K562 (cell line): Measurements from ENCODE around the gene KNCN. TPM values are rescaled to one million over a fixed set of nuclear protein-coding genes. Genes with fewer than 3 reads are reported as not detected.

ENCODE experiments used
- ATAC-seq: fragments of 200-7000 bp; cut with Tn5 transposase; 3 replicates; pipeline ENCODE4 v1.9.1; 2020; ENCODE audit warnings: moderate library complexity
- BruUV-seq: library from RNA; stranded (reverse); fragments of 400-500 nt; replicated peaks from 2 replicates; lab custom pipeline; 2021; lab: Mats Ljungman, UMichigan
- CTCF ChIA-PET: fragments of 300-600 bp; formaldehyde crosslinking; extraction: SDS; loops from one replicate; lab custom pipeline; 2021; ENCODE audit warnings: low intra/inter-chr PET ratio; lab: Yijun Ruan, JAX
- POLR2A ChIA-PET: fragments of 300-600, 350-650 bp; sonication (Branson Sonifier 250); formaldehyde crosslinking; extraction: SDS; loops from one replicate; lab custom pipeline; 2021; ENCODE audit warnings: antibody characterized with exemption, inconsistent platforms; lab: Yijun Ruan, JAX
- DNase-seq, 4 experiments: peaks; one replicate each; pipeline versions ENCODE4 v3.0.0 to v3.0.0-alpha.2; 2011 to 2018; ENCODE audit warnings: low spot score in 3 of 4, mixed read lengths in 3 of 4; ENCODE audit errors: extremely low read depth in 1 of 4
- FAIRE-seq: peaks from 2 replicates; lab custom pipeline; 2011; peaks lifted over from hg19 to GRCh38; lab: Jason Lieb, UNC
- H2AFZ ChIP-seq: 2 replicates; pipeline ENCODE4 v1.6.0; 2011; ENCODE audit warnings: low read depth, low read length, control low read depth, inconsistent platforms
- H3K27ac ChIP-seq: fragments of 200-600 bp; 3 replicates; pipeline ENCODE4 v1.8.0; 2011; ENCODE audit warnings: low read depth, mild to moderate bottlenecking, control low read depth, inconsistent platforms, low read length, moderate library complexity, mixed read lengths; ENCODE audit errors: extremely low read depth
- H3K27me3 ChIP-seq, 2 experiments: fragments of 300-600 bp in 1 of 2; 2 replicates in 1 of 2; 3 replicates in 1 of 2; pipeline versions ENCODE4 v1.6.0 to v1.8.0; 2011; ENCODE audit warnings: inconsistent platforms in 2 of 2, low read length in 2 of 2, mild to moderate bottlenecking in 1 of 2, mixed read lengths in 1 of 2, moderate library complexity in 1 of 2; ENCODE audit not compliant: control insufficient read depth in 2 of 2, insufficient read depth in 2 of 2
- H3K36me3 ChIP-seq: fragments of 300-600 bp; 3 replicates; pipeline ENCODE4 v1.8.0; 2011; ENCODE audit warnings: mild to moderate bottlenecking, low read length, inconsistent platforms; ENCODE audit not compliant: control insufficient read depth, insufficient read depth
- H3K4me1 ChIP-seq, 2 experiments: fragments of 200-600 bp in 1 of 2; replicated peaks in 1 of 2; 2 replicates in 1 of 2; 3 replicates in 1 of 2; pipeline versions ENCODE4 v1.5.1 to v1.8.0; 2011; ENCODE audit warnings: inconsistent platforms in 2 of 2, low read length in 2 of 2, mild to moderate bottlenecking in 1 of 2, mixed read lengths in 1 of 2, moderate library complexity in 1 of 2; ENCODE audit not compliant: control insufficient read depth in 2 of 2, insufficient read depth in 2 of 2
- H3K4me2 ChIP-seq: 2 replicates; pipeline ENCODE4 v1.6.1; 2011; ENCODE audit warnings: low read length, control low read depth, inconsistent platforms, mixed read lengths; ENCODE audit not compliant: insufficient read depth
- H3K4me3 ChIP-seq: fragments of 200-600 bp; sonication (generic), shearing (Covaris generic); 2 replicates; pipeline ENCODE4 v1.5.1; 2016; ENCODE audit warnings: control low read depth, inconsistent platforms
- H3K79me2 ChIP-seq: fragments of 200-600 bp; 3 replicates; pipeline ENCODE4 v1.8.0; 2011; ENCODE audit warnings: low read length, inconsistent platforms; ENCODE audit not compliant: control insufficient read depth, insufficient read depth
- H3K9ac ChIP-seq, 2 experiments: 2 replicates each; pipeline versions ENCODE4 v1.6.0 to v1.6.1; 2011; ENCODE audit warnings: low read depth in 2 of 2, low read length in 2 of 2, control low read depth in 1 of 2, inconsistent platforms in 1 of 2, mild to moderate bottlenecking in 1 of 2, mixed read lengths in 1 of 2; ENCODE audit not compliant: insufficient read depth in 1 of 2
- H3K9me1 ChIP-seq: one replicate; pipeline ENCODE4 v1.6.0; 2011; ENCODE audit warnings: inconsistent platforms, mild to moderate bottlenecking, low read length, moderate library complexity; ENCODE audit not compliant: control insufficient read depth, insufficient read depth
- H3K9me3 ChIP-seq: replicated peaks from 2 replicates; pipeline ENCODE4 v1.5.1; 2011; ENCODE audit warnings: low read depth, low read length, inconsistent platforms; ENCODE audit not compliant: control insufficient read depth, insufficient read depth
- H4K20me1 ChIP-seq: replicated peaks from 2 replicates; pipeline ENCODE4 v1.6.1; 2011; ENCODE audit warnings: low read length, inconsistent platforms, mixed read lengths; ENCODE audit not compliant: control insufficient read depth, insufficient read depth
- ELK3 ChIP-seq: fragments of 450-650 bp; formaldehyde crosslinking; IDR thresholded peaks from 2 replicates; pipeline ENCODE4 v1.4.0; 2020; ENCODE audit warnings: mild to moderate bottlenecking
- HBP1 ChIP-seq: fragments of 450-650 bp; formaldehyde crosslinking; IDR thresholded peaks from 2 replicates; pipeline ENCODE4 v1.4.0; 2022; ENCODE audit warnings: missing genetic modification characterization
- NKRF ChIP-seq: fragments of 450-650 bp; IDR thresholded peaks from 2 replicates; pipeline ENCODE4 v1.6.1; 2016; ENCODE audit warnings: borderline replicate concordance
- RBBP5 ChIP-seq: fragments of 200-600 bp; sonication (generic); IDR thresholded peaks from 2 replicates; pipeline ENCODE4 v1.6.1; 2012; ENCODE audit warnings: borderline replicate concordance, mild to moderate bottlenecking, low read length, control low read depth, inconsistent platforms; ENCODE audit not compliant: insufficient read depth, poor library complexity, severe bottlenecking
- RBM17 ChIP-seq: fragments of 200-400 bp; formaldehyde crosslinking; IDR thresholded peaks from 2 replicates; pipeline ENCODE4 v1.6.1; 2017; ENCODE audit warnings: low read depth, mild to moderate bottlenecking, low read length, borderline replicate concordance
- ZNF224 ChIP-seq: sonication (generic); formaldehyde crosslinking; IDR thresholded peaks from 2 replicates; pipeline ENCODE4 v1.8.0; 2022; ENCODE audit warnings: mild to moderate bottlenecking, missing genetic modification reagents
- WGBS: fragments of 100-300 bp; shearing (Covaris generic); methylation state at CpG from one replicate; pipeline ENCODE4 v1.1.6; 2016; ENCODE audit warnings: low coverage, mixed read lengths; ENCODE audit not compliant: insufficient coverage; ENCODE audit errors: missing lambda C conversion rate; 5-methylcytosine and 5-hydroxymethylcytosine counted together
- in situ Hi-C: fragments of 300-500 bp; cut with MboI; formaldehyde crosslinking; loops from 4 replicates; pipeline ENCODE4 v1.15.0; 2018; ENCODE audit warnings: inconsistent platforms, mixed read lengths
- intact Hi-C: fragments of 100-400 bp; cut with micrococcal nuclease; formaldehyde crosslinking; loops from 2 replicates; pipeline ENCODE4 v1.14.2; 2022
- polyA plus RNA-seq, 8 experiments: library from polyadenylated mRNA; depleted of rRNA in 4 of 8; stranded (reverse) in 5 of 8; unstranded in 3 of 8; fragments of >200 nt; fragmentation: Nextera tagmentation in 2 of 8; fragmentation: Illumina TruSeq in 1 of 8; extraction: Ambion mirVana in 2 of 8; extraction: Trizol in 1 of 8; gene quantifications; 2 replicates each; pipeline versions ENCODE4 v1.2.1 to v1.2.3, GENCODE V29; 2011 to 2014; ENCODE audit warnings: inconsistent platforms in 1 of 8, missing spikeins in 1 of 8
- total RNA-seq, 7 experiments: library from RNA; depleted of rRNA in 6 of 7; stranded (reverse); fragments of >200 nt in 6 of 7; fragmentation: Illumina TruSeq in 2 of 7; extraction: Trizol in 2 of 7; gene quantifications; 2 replicates each; pipeline versions ENCODE4 v1.2.1 to v1.2.3, GENCODE V29; 2011 to 2021; ENCODE audit warnings: low replicate concordance in 1 of 7

The KNCN gene
- total and polyA plus RNA-seq, 9 of the 15 experiments (the other 6 are each of a cell fraction or from before 2014, with no cell fraction given): not detected

GRCh38 chr1:46510341-46510997 lies 41.0 kb downstream of the KNCN start:
- intact Hi-C loops: no loop called here
- Histone ChIP-seq H2AFZ (no peak overlapping the region), H3K9me1 (no peaks in the 10 kb centered on the region), H3K4me1 (peaks cover 25 to 59% of the 10 kb centered on the region in 2 experiments; a peak in 4 of 5 replicates), H3K36me3 (no peaks in the 10 kb centered on the region), H3K27ac (no peak overlapping the region), H3K79me2 (no peaks in the 10 kb centered on the region), H4K20me1 (no peaks in the 10 kb centered on the region), H3K4me3 (no peak overlapping the region), H3K9ac (0 out of 4 replicates have a peak overlapping the region, but pooled peaks of 1 of the 2 experiments have one; percentile 12), H3K9me3 (no peaks in the 10 kb centered on the region), H3K4me2 (no peak overlapping the region), H3K27me3 (no peaks in the 10 kb centered on the region)
- DNase-seq (no peak), FAIRE-seq (no peak), ATAC-seq (no peak)
- BruUV-seq: no TSS peak
- ChIA-PET CTCF (no interaction called here), POLR2A (interaction anchor here (0.6 to 5.8 kb wide), 2 partner anchors 9 to 68 kb away, joined by 3 to 36 read pairs; no protein-coding TSS in a partner anchor)
- TF ChIP-seq ELK3: no peak
- TF ChIP-seq ZNF224 (CRISPR knock-in tag): 0 out of 2 replicates have a peak, but pooled peaks have one; percentile 50
- in situ Hi-C loops: no loop called here
- WGBS: 82% methylated on average over 19 of the region's 19 CpGs

- Histone ChIP-seq H3K4me3 (no peak overlapping the region), H3K9me1 (no peaks in the 10 kb centered on the region), H3K79me2 (no peaks in the 10 kb centered on the region), H3K9me3 (no peaks in the 10 kb centered on the region), H2AFZ (no peak overlapping the region), H3K4me1 (peaks cover 25 to 59% of the 10 kb centered on the region in 2 experiments; a peak in 4 of 5 replicates), H3K27me3 (no peaks in the 10 kb centered on the region), H3K27ac (peak overlapping the region; percentile 9; the same call in 1 of the 3 replicates), H3K4me2 (no peak overlapping the region; the same call in 1 of the 2 replicates), H3K36me3 (no peaks in the 10 kb centered on the region), H4K20me1 (no peaks in the 10 kb centered on the region), H3K9ac (no peak overlapping the region)
- intact Hi-C loops (no loop called here), in situ Hi-C loops (no loop called here)
- 14% methylated on average over 5 of the region's 5 CpGs for WGBS
- BruUV-seq: no TSS peak
- ChIA-PET CTCF (no interaction called here), POLR2A (interaction anchor here (0.5 to 5.8 kb wide), 7 partner anchors 11 to 310 kb away, joined by 3 to 36 read pairs (median 3); no protein-coding TSS in a partner anchor)
- ATAC-seq (peak; percentile 93), FAIRE-seq (peak; percentile 97), DNase-seq (peak; percentile 86 to 93 (median 88))
- TF ChIP-seq NKRF (no peak), RBM17 (no peak), HBP1 (CRISPR knock-in tag) (no peak), RBBP5 (no peak)
Measured at GRCh38 chr1:46508757-46509156, 42.7 kb downstream of the KNCN start.
